Osteoblast (primary cell): ENCODE results near the gene REL. TPM values are rescaled to one million over a fixed set of nuclear protein-coding genes. Genes with fewer than 3 reads are reported as not detected.

Experiments
- DNase-seq: peaks from one replicate; pipeline ENCODE4 v3.0.0; 2011; ENCODE audit warnings: low spot score, mixed read lengths; ENCODE audit not compliant: insufficient read length; ENCODE audit errors: missing footprints
- H2AFZ ChIP-seq: 2 replicates; pipeline ENCODE4 v1.6.0; 2011; ENCODE audit warnings: mild to moderate bottlenecking, low read length
- H3K27ac ChIP-seq: 2 replicates; pipeline ENCODE4 v1.5.1; 2011; ENCODE audit warnings: mild to moderate bottlenecking, low read depth, low read length, moderate library complexity
- H3K27me3 ChIP-seq: 2 replicates; pipeline ENCODE4 v1.6.0; 2012; ENCODE audit warnings: mild to moderate bottlenecking, control low read depth, inconsistent platforms, low read length, moderate library complexity; ENCODE audit not compliant: insufficient read depth
- H3K36me3 ChIP-seq: 2 replicates; pipeline ENCODE4 v1.5.1; 2011; ENCODE audit warnings: mild to moderate bottlenecking, low read length, control low read depth, moderate library complexity; ENCODE audit not compliant: insufficient read depth
- H3K4me1 ChIP-seq: 2 replicates; pipeline ENCODE4 v1.5.1; 2011; ENCODE audit warnings: mild to moderate bottlenecking, low read length, control low read depth, moderate library complexity; ENCODE audit not compliant: insufficient read depth
- H3K4me2 ChIP-seq: 2 replicates; pipeline ENCODE4 v1.6.0; 2011; ENCODE audit warnings: mild to moderate bottlenecking, low read length; ENCODE audit not compliant: insufficient read depth
- H3K4me3 ChIP-seq: fragments of 200-600 bp; sonication (generic); 3 replicates; pipeline ENCODE4 v1.5.1; 2012; ENCODE audit warnings: mild to moderate bottlenecking, low read length, inconsistent platforms; ENCODE audit not compliant: insufficient read depth
- H3K79me2 ChIP-seq: 2 replicates; pipeline ENCODE4 v1.6.0; 2012; ENCODE audit warnings: mild to moderate bottlenecking, low read length, control low read depth, inconsistent platforms; ENCODE audit not compliant: insufficient read depth
- H3K9me3 ChIP-seq: 2 replicates; pipeline ENCODE4 v1.5.1; 2011; ENCODE audit warnings: low read depth, low read length, control low read depth
- H4K20me1 ChIP-seq: 2 replicates; pipeline ENCODE4 v1.6.0; 2012; ENCODE audit warnings: mild to moderate bottlenecking, low read length, control low read depth; ENCODE audit not compliant: insufficient read depth
- CTCF ChIP-seq: IDR thresholded peaks from 2 replicates; pipeline ENCODE4 v1.5.1; 2011; ENCODE audit warnings: mild to moderate bottlenecking, low read depth, low read length, moderate library complexity; ENCODE audit errors: extremely low read depth
- total RNA-seq: library from RNA; depleted of rRNA; stranded (reverse); fragments of >200 nt; gene quantifications from 2 replicates; pipeline ENCODE4 v1.2.3, GENCODE V29; 2012

The REL gene
- total RNA-seq, 1 donor: 6.2 TPM

GRCh38 chr2:60939622-60940021, 58.2 kb downstream of the REL start:
- TF ChIP-seq CTCF: no peak

GRCh38 chr2:60945341-60945740, 64.0 kb downstream of the REL start:
- H3K27ac ChIP-seq: no peak overlapping the region
- peaks cover 6% of the 10 kb centered on the region for H3K4me1 ChIP-seq
- H3K4me3 ChIP-seq: no peak overlapping the region
- H3K9me3 ChIP-seq: no peaks in the 10 kb centered on the region
- no peak for DNase-seq
- TF ChIP-seq CTCF: no peak
- H2AFZ ChIP-seq: no peak overlapping the region
- H4K20me1 ChIP-seq: no peaks in the 10 kb centered on the region
- H3K4me2 ChIP-seq: no peak overlapping the region
- H3K79me2 ChIP-seq: no peaks in the 10 kb centered on the region
- H3K36me3 ChIP-seq: no peaks in the 10 kb centered on the region
- no peaks in the 10 kb centered on the region for H3K27me3 ChIP-seq

More at GRCh38 chr2:60939622-60940021, 58.2 kb downstream of the REL start:
- H2AFZ ChIP-seq: no peak overlapping the region
- no peaks in the 10 kb centered on the region for H3K4me1 ChIP-seq
- H3K9me3 ChIP-seq: no peaks in the 10 kb centered on the region
- H3K4me2 ChIP-seq: no peak overlapping the region
- H3K27ac ChIP-seq: no peak overlapping the region
- H3K79me2 ChIP-seq: no peaks in the 10 kb centered on the region
- H4K20me1 ChIP-seq: no peaks in the 10 kb centered on the region
- no peaks in the 10 kb centered on the region for H3K27me3 ChIP-seq
- no peak overlapping the region for H3K4me3 ChIP-seq
- peaks cover 4% of the 10 kb centered on the region for H3K36me3 ChIP-seq
- no peak for DNase-seq

GRCh38 chr2:60947056-60947455, 65.7 kb downstream of the REL start:
- H3K9me3 ChIP-seq: no peaks in the 10 kb centered on the region
- H3K27me3 ChIP-seq: no peaks in the 10 kb centered on the region
- no peak overlapping the region for H3K4me3 ChIP-seq
- DNase-seq: no peak
- no peak overlapping the region for H3K27ac ChIP-seq
- no peak overlapping the region for H2AFZ ChIP-seq
- no peaks in the 10 kb centered on the region for H3K36me3 ChIP-seq
- peaks cover 6% of the 10 kb centered on the region for H3K4me1 ChIP-seq
- H3K4me2 ChIP-seq: no peak overlapping the region
- TF ChIP-seq CTCF: no peak
- no peaks in the 10 kb centered on the region for H4K20me1 ChIP-seq
- no peaks in the 10 kb centered on the region for H3K79me2 ChIP-seq

GRCh38 chr2:60948161-60948560, 66.8 kb downstream of the REL start:
- H3K4me2 ChIP-seq: no peak overlapping the region
- H3K36me3 ChIP-seq: no peaks in the 10 kb centered on the region
- H3K27me3 ChIP-seq: no peaks in the 10 kb centered on the region
- peaks cover 6% of the 10 kb centered on the region for H3K4me1 ChIP-seq
- no peak for DNase-seq
- no peaks in the 10 kb centered on the region for H4K20me1 ChIP-seq
- no peak overlapping the region for H3K4me3 ChIP-seq
- TF ChIP-seq CTCF: no peak
- no peak overlapping the region for H2AFZ ChIP-seq
- H3K79me2 ChIP-seq: no peaks in the 10 kb centered on the region
- H3K9me3 ChIP-seq: no peaks in the 10 kb centered on the region
- no peak overlapping the region for H3K27ac ChIP-seq
